Astrocyte (in vitro differentiated cells and primary cell): ENCODE results near the gene POLH.

ENCODE experiments used
- CTCF ChIP-seq: IDR thresholded peaks from 2 replicates; pipeline ENCODE4 v1.5.1; 2011; ENCODE audit warnings: low read depth, mild to moderate bottlenecking, inconsistent platforms, low read length, moderate library complexity; ENCODE audit not compliant: insufficient read depth
- EZH2 ChIP-seq: IDR thresholded peaks from 2 replicates; pipeline ENCODE4 v1.6.1; 2012; ENCODE audit warnings: mild to moderate bottlenecking, low read length, inconsistent platforms; ENCODE audit not compliant: insufficient read depth

DNA sequence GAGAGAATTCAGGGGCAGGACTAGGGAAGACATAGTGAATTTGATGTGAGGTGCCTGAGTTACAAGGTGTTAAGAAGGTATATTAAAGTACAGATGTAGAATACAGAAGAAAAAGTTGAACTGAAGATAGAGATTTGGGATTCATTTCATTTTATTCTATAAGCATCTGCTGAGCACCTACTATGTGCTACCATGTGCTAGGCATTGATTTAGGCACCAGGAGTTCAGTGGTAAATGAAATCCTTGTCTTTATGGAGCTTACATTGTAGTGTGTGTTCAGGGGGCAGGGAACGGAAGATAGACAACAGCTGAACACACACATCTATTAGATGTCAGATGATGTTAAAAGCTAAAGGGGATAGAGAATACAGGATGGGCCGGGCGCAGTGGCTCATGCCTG, 71.6 kb downstream of the POLH start:
- TF ChIP-seq CTCF: no peak
- no peak for TF ChIP-seq EZH2
